PC-9 (cell line): ENCODE results near the gene JADE2. TPM values are rescaled to one million over a fixed set of nuclear protein-coding genes. Genes with fewer than 3 reads are reported as not detected.

Source experiments
- BruUV-seq: library from RNA; stranded (reverse); fragments of 400-500 nt; replicated peaks from 2 replicates; lab custom pipeline; 2021; lab: Mats Ljungman, UMichigan
- CTCF ChIA-PET: fragments of 300-600 bp; sonication (Branson Sonifier 250); formaldehyde crosslinking; loops from one replicate; lab custom pipeline; 2022; ENCODE audit warnings: antibody characterized with exemption; lab: Charles Lee
- POLR2A ChIA-PET: fragments of 300-600 bp; sonication (Branson Sonifier 250); formaldehyde crosslinking; loops from one replicate; lab custom pipeline; 2022; ENCODE audit warnings: antibody characterized with exemption; ENCODE audit not compliant: unreplicated experiment; lab: Charles Lee
- DNase-seq, 2 experiments: peaks; one replicate each; pipeline versions ENCODE4 v3.0.0 to v3.0.0-alpha.2; 2015 to 2022; ENCODE audit warnings: mixed read lengths in 1 of 2
- H2AFZ ChIP-seq: fragments of 200-600 bp; sonication (generic); 2 replicates; pipeline ENCODE4 v1.8.1; 2017; ENCODE audit warnings: antibody characterized with exemption
- H3F3A ChIP-seq: fragments of 200-600 bp; sonication (generic); 2 replicates; pipeline ENCODE4 v1.8.1; 2017; ENCODE audit warnings: antibody characterized with exemption, mild to moderate bottlenecking, low read depth; ENCODE audit not compliant: insufficient read depth
- H3K27ac ChIP-seq: fragments of 200-600 bp; sonication (generic); 2 replicates; pipeline ENCODE4 v1.6.1; 2016; ENCODE audit warnings: mixed run types
- H3K27me3 ChIP-seq: fragments of 200-600 bp; sonication (generic); 2 replicates; pipeline ENCODE4 v1.6.1; 2016; ENCODE audit warnings: low read depth, mixed run types; ENCODE audit not compliant: insufficient read depth
- H3K36me3 ChIP-seq: fragments of 200-600 bp; sonication (generic); 2 replicates; pipeline ENCODE4 v1.6.1; 2016; ENCODE audit warnings: low read depth, mixed run types
- H3K4me1 ChIP-seq: fragments of 200-600 bp; sonication (generic); replicated peaks from 2 replicates; pipeline ENCODE4 v1.6.1; 2016; ENCODE audit warnings: mixed run types; ENCODE audit not compliant: insufficient read depth
- H3K4me2 ChIP-seq: fragments of 200-600 bp; sonication (generic); 2 replicates; pipeline ENCODE4 v1.6.1; 2017; ENCODE audit warnings: mixed run types
- H3K4me3 ChIP-seq: fragments of 200-600 bp; sonication (generic); 2 replicates; pipeline ENCODE4 v1.6.1; 2016; ENCODE audit warnings: mixed run types
- H3K79me2 ChIP-seq: fragments of 200-600 bp; sonication (generic); 2 replicates; pipeline ENCODE4 v1.6.1; 2017; ENCODE audit warnings: low read depth, mixed run types
- H3K9me2 ChIP-seq: fragments of 200-600 bp; sonication (generic); 2 replicates; pipeline ENCODE4 v1.8.1; 2017; ENCODE audit warnings: mild to moderate bottlenecking; ENCODE audit not compliant: insufficient read depth
- H3K9me3 ChIP-seq: fragments of 200-600 bp; sonication (generic); 2 replicates; pipeline ENCODE4 v1.8.1; 2016; ENCODE audit warnings: low read depth; ENCODE audit not compliant: insufficient read depth
- H4K20me1 ChIP-seq: fragments of 200-600 bp; sonication (generic); 2 replicates; pipeline ENCODE4 v1.8.1; 2017; ENCODE audit not compliant: insufficient read depth
- CTCF ChIP-seq: fragments of 200-600 bp; sonication (generic); conservative IDR thresholded peaks from 2 replicates; pipeline ENCODE4 v1.6.1; 2017; ENCODE audit warnings: mixed run types, antibody characterized with exemption, mild to moderate bottlenecking, moderate library complexity
- EZH2 ChIP-seq: fragments of 200-600 bp; sonication (generic); IDR thresholded peaks from 2 replicates; pipeline ENCODE4 v1.8.0; 2017; ENCODE audit warnings: antibody characterized with exemption, low read depth
- intact Hi-C: fragments of 100-400 bp; cut with micrococcal nuclease; formaldehyde crosslinking; loops from one replicate; pipeline ENCODE4 v1.10.0; 2022; ENCODE audit not compliant: unreplicated experiment
- total RNA-seq: library from RNA; stranded (reverse); gene quantifications from 2 replicates; pipeline ENCODE4 v1.2.3, GENCODE V29; 2021

JADE2 gene
- total RNA-seq, 1 experiment from 2014 or later = 82.1 TPM

- no peak overlapping the region for H3K4me3 ChIP-seq
- H3K9me3 ChIP-seq = no peaks in the 10 kb centered on the region
- H3K9me2 ChIP-seq = no peaks in the 10 kb centered on the region
- peaks cover 10% of the 10 kb centered on the region; the same call in 1 of the 2 replicates for H3F3A ChIP-seq
- H3K79me2 ChIP-seq = no peaks in the 10 kb centered on the region
- ChIA-PET POLR2A (interaction anchor here (0.6 kb wide), 1 partner anchor 298 kb away, joined by 4 read pairs; no protein-coding TSS in a partner anchor), CTCF (no interaction called here)
- no peaks in the 10 kb centered on the region for H3K4me1 ChIP-seq
- peaks cover 36% of the 10 kb centered on the region; the same call in 1 of the 2 replicates for H3K36me3 ChIP-seq
- no peaks in the 10 kb centered on the region; the same call in 1 of the 2 replicates for H4K20me1 ChIP-seq
- no peak for DNase-seq
- no TSS peak for BruUV-seq
- no peaks in the 10 kb centered on the region for H3K27me3 ChIP-seq
- no peak overlapping the region for H2AFZ ChIP-seq
- no peak overlapping the region for H3K4me2 ChIP-seq
- intact Hi-C loops = no loop called here
- TF ChIP-seq CTCF = no peak
- no peak for TF ChIP-seq EZH2
- no peak overlapping the region for H3K27ac ChIP-seq
These were observed 85.3 kb downstream of the JADE2 start for GRCh38 chr5:134610725-134611124.

GRCh38 chr5:134611515-134611914 is 86.0 kb downstream of the JADE2 start:
- intact Hi-C loops = no loop called here
- no peaks in the 10 kb centered on the region for H3K9me2 ChIP-seq
- peaks cover 10% of the 10 kb centered on the region; the same call in 1 of the 2 replicates for H3F3A ChIP-seq
- H3K27ac ChIP-seq = no peak overlapping the region
- no peak overlapping the region for H2AFZ ChIP-seq
- BruUV-seq = no TSS peak
- H3K9me3 ChIP-seq = no peaks in the 10 kb centered on the region
- TF ChIP-seq CTCF = no peak
- no peak for TF ChIP-seq EZH2
- POLR2A ChIA-PET = no interaction called here
- no peaks in the 10 kb centered on the region for H3K4me1 ChIP-seq
- no peak overlapping the region for H3K4me2 ChIP-seq
- peaks cover 37% of the 10 kb centered on the region for H3K36me3 ChIP-seq
- H3K27me3 ChIP-seq = no peaks in the 10 kb centered on the region
- H3K4me3 ChIP-seq = no peak overlapping the region
- no peaks in the 10 kb centered on the region for H3K79me2 ChIP-seq
- H4K20me1 ChIP-seq = no peaks in the 10 kb centered on the region; the same call in 1 of the 2 replicates
- CTCF ChIA-PET = no interaction called here
- DNase-seq = no peak

GRCh38 chr5:134614450-134615085 is 89.1 kb downstream of the JADE2 start:
- Histone ChIP-seq H3K36me3 (peaks cover 21% of the 10 kb centered on the region; the same call in 1 of the 2 replicates), H2AFZ (no peak overlapping the region), H4K20me1 (no peaks in the 10 kb centered on the region; the same call in 1 of the 2 replicates), H3K4me1 (no peaks in the 10 kb centered on the region), H3K9me3 (no peaks in the 10 kb centered on the region), H3K79me2 (no peaks in the 10 kb centered on the region), H3K27ac (no peak overlapping the region), H3F3A (peaks cover 14% of the 10 kb centered on the region), H3K9me2 (no peaks in the 10 kb centered on the region), H3K27me3 (no peaks in the 10 kb centered on the region), H3K4me3 (no peak overlapping the region), H3K4me2 (no peak overlapping the region)
- POLR2A ChIA-PET = interaction anchor here (0.6 kb wide), 1 partner anchor 235 kb away, joined by 3 read pairs; no protein-coding TSS in a partner anchor
- CTCF ChIA-PET = no interaction called here
- intact Hi-C loops = no loop called here
- TF ChIP-seq CTCF (no peak), EZH2 (no peak)
- no TSS peak for BruUV-seq
- DNase-seq = no peak
